AG04449 (cell line): Measurements from ENCODE around the gene NMNAT1.
"Not testable (repeated sequence)": the region's sequence is repeated elsewhere in the genome, so short reads cannot be mapped to it uniquely, and the experiment has no call there.

Source experiments
- CTCF ChIA-PET: fragments of 350-600 bp; formaldehyde crosslinking; extraction: SDS; loops from one replicate; lab custom pipeline; 2021; ENCODE audit warnings: antibody characterized with exemption; lab: Yijun Ruan, JAX
- POLR2A ChIA-PET: fragments of 400-600, 350-600 bp; formaldehyde crosslinking; extraction: SDS; loops from one replicate; lab custom pipeline; 2020; ENCODE audit warnings: antibody characterized with exemption, inconsistent platforms; lab: Yijun Ruan, JAX
- DNase-seq: peaks from one replicate; pipeline ENCODE4 v3.0.0-alpha.2; 2010; ENCODE audit warnings: low read depth, low spot score
- H3K4me3 ChIP-seq: 2 replicates; pipeline ENCODE4 v1.5.1; 2011; ENCODE audit warnings: low read depth, mild to moderate bottlenecking, control low read depth, low read length
- CTCF ChIP-seq: IDR thresholded peaks from one replicate; pipeline ENCODE4 v1.5.1; 2011; ENCODE audit warnings: mild to moderate bottlenecking, moderate library complexity, low read length, control low read depth, inconsistent platforms; ENCODE audit not compliant: insufficient read depth; ENCODE audit errors: missing control alignments

Gene NMNAT1

GRCh38 chr1:10001016-10001665 lies 57.9 kb downstream of the NMNAT1 start:
- POLR2A ChIA-PET, result no interaction called here

DNA sequence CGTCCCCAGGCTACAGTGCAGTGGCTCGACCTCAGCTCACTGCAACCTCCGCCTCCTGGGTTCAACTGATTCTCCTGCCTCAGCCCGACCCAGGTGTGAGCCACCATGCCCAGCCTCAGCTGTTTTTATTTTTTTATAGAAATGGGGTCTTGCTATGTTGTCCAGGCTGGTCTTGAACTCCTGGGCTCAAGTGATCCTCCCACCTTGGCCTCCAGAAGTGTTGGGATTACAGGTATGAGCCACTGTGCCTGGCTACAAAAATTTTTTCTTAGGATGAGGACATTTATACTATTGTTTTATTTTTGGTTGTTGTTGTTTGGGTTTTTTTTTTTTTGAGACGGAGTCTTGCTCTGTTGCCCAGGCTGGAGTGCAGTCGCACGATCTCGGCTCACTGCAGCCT lies 62.0 kb downstream of the NMNAT1 start:
- POLR2A ChIA-PET, CTCF ChIA-PET, H3K4me3 ChIP-seq, DNase-seq: not testable (repeated sequence)

More at GRCh38 chr1:10001016-10001665, 57.9 kb downstream of the NMNAT1 start:
- no peak overlapping the region for H3K4me3 ChIP-seq
- no peak for TF ChIP-seq CTCF
- CTCF ChIA-PET, result no interaction called here
- DNase-seq, result no peak

DNA sequence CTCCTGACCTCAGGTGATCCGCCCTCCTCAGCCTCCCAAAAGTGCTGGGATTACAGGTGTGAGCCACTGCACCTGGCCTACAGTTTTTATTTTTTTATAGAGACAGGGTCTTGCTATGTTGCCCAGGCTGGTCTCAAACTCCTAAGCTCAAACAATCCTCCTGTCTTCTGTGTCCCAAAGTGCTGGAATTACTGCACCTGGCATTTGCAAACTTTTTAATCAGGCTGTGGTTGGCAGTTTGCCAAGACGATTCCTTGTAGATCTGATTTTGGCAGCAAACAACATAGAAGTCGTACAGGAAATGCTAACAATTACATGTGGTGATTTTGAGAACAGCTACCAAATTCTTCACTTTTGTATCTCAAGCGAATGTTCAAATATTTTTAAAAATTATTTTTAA lies 63.9 kb downstream of the NMNAT1 start:
- POLR2A ChIA-PET, result no interaction called here
- H3K4me3 ChIP-seq, result no peak overlapping the region
- no peak for DNase-seq
- CTCF ChIA-PET, result no interaction called here
- no peak for TF ChIP-seq CTCF

GRCh38 chr1:10014016-10014415 lies 70.7 kb downstream of the NMNAT1 start:
- POLR2A ChIA-PET, result no interaction called here
- no peak for DNase-seq
- TF ChIP-seq CTCF, result no peak
- CTCF ChIA-PET, result interaction anchor here (1.5 kb wide), 1 partner anchor 196 kb away, joined by 4 read pairs; the partner anchor contains the start of gene KIF1B
- H3K4me3 ChIP-seq, result no peak overlapping the region

- ChIA-PET CTCF (interaction anchor here (2.7 kb wide), 1 partner anchor 69 kb away, joined by 11 read pairs; no protein-coding TSS in a partner anchor), POLR2A (no interaction called here)
- no peak overlapping the region for H3K4me3 ChIP-seq
- TF ChIP-seq CTCF, result no peak
- DNase-seq, result no peak
Measured at GRCh38 chr1:10019561-10019960, 76.3 kb downstream of the NMNAT1 start.

DNA sequence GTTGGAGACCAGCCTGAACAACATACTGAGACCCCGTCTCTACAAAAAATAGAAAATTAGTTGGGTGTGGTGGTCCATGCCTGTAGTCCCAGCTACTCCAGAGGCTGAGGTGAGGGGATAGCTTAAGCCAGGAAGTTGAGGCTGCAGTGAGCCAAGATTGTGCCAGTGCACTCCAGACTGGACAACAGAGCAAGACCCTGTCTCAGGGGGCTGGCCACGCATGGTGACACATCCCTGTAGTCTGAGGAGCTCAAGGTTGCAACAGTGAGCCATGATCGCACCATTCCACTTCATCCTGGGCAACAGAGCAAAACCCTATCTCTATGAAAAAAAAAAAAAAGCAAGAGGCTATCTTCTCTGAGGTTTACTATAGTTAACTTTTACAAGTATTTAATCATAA lies 76.8 kb downstream of the NMNAT1 start:
- POLR2A ChIA-PET, result no interaction called here
- no peak overlapping the region for H3K4me3 ChIP-seq
- no peak for TF ChIP-seq CTCF
- no peak for DNase-seq
- CTCF ChIA-PET, result interaction anchor here (2.7 kb wide), 1 partner anchor 69 kb away, joined by 11 read pairs; no protein-coding TSS in a partner anchor

GRCh38 chr1:10020678-10021077 lies 77.4 kb downstream of the NMNAT1 start:
- DNase-seq, POLR2A ChIA-PET, H3K4me3 ChIP-seq: not testable (repeated sequence)
- CTCF ChIA-PET, result interaction anchor here (2.7 kb wide), 1 partner anchor 70 kb away, joined by 11 read pairs; no protein-coding TSS in a partner anchor

DNA sequence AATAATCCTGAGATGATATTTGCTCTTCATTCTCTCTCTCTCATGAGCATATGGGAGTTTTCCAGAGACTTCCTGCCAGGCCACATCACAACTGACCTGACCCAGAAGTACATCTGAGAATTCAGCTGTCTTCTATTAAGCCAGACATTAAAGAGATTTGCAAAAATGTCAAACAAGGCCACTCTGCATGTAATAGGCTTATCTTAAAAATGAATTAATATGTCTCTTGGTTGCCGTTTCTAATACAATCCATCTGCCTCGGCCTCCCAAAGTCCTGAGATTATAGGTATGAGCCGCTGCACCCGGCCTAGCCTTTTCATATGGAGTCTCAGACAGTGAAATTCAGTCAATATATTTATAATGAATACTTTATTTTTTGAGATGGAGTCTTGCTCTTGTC lies 78.7 kb downstream of the NMNAT1 start:
- CTCF ChIA-PET, H3K4me3 ChIP-seq, DNase-seq, POLR2A ChIA-PET: not testable (repeated sequence)
